Heart right ventricle (tissue), 16 donors: ENCODE measurements around the gene SCN4A. TPM values are rescaled to one million over a fixed set of nuclear protein-coding genes. Genes with fewer than 3 reads are reported as not detected.

Experiments used
- ATAC-seq, 8 donors: fragments of 200-7000 bp; cut with Tn5 transposase; one replicate each; pipeline ENCODE4 v1.9.1; 2020; ENCODE audit warnings: mild to moderate bottlenecking in 8 of 8, moderate library complexity in 8 of 8, moderate number of reproducible peaks in 1 of 8
- DNase-seq, 2 donors: peaks; one replicate each; pipeline ENCODE4 v3.0.0-alpha.2; 2020
- H3K27ac ChIP-seq, 10 donors: fragments of 200-600 bp; sonication (generic) in 2 of 10; one replicate each; pipeline versions ENCODE4 v1.5.0 to v1.8.0; 2020 to 2022; ENCODE audit warnings: mild to moderate bottlenecking in 3 of 10
- H3K27me3 ChIP-seq, 7 donors: fragments of 200-600 bp; one replicate each; pipeline ENCODE4 v1.8.0; 2021 to 2022; ENCODE audit warnings: mild to moderate bottlenecking in 2 of 7
- H3K36me3 ChIP-seq, 9 donors: fragments of 200-600 bp; sonication (generic) in 1 of 9; one replicate each; pipeline versions ENCODE4 v1.5.0 to v1.8.0; 2020 to 2022; ENCODE audit warnings: mild to moderate bottlenecking in 2 of 9
- H3K4me1 ChIP-seq, 9 donors: fragments of 200-600 bp; sonication (generic) in 1 of 9; one replicate each; pipeline versions ENCODE4 v1.5.0 to v1.8.0; 2020 to 2022; ENCODE audit warnings: mild to moderate bottlenecking in 4 of 9
- H3K4me3 ChIP-seq, 10 donors: fragments of 200-600 bp; sonication (generic) in 2 of 10; one replicate each; pipeline versions ENCODE4 v1.5.0 to v1.8.0; 2020 to 2022; ENCODE audit warnings: mild to moderate bottlenecking in 7 of 10, moderate library complexity in 2 of 10
- H3K9me3 ChIP-seq, 11 donors: fragments of 200-600 bp in 10 of 11; sonication (generic) in 2 of 11; one replicate each; pipeline versions ENCODE4 v1.5.0 to v1.8.0; 2013 to 2022; ENCODE audit warnings: mild to moderate bottlenecking in 2 of 11, control low read depth in 1 of 11, moderate library complexity in 1 of 11
- CTCF ChIP-seq, 9 donors: fragments of 200-600 bp; sonication (generic) in 2 of 9; IDR thresholded peaks; one replicate each; pipeline versions ENCODE4 v1.5.0 to v1.8.0; 2021 to 2022; ENCODE audit warnings: antibody characterized with exemption in 9 of 9, mild to moderate bottlenecking in 5 of 9, moderate library complexity in 1 of 9
- WGBS, 2 donors: extraction: QIAGEN DNeasy Blood & Tissue Kit; methylation state at CpG; one replicate each; pipeline ENCODE4 v1.1.7; 2013; ENCODE audit warnings: inconsistent platforms in 1 of 2; 5-methylcytosine and 5-hydroxymethylcytosine counted together
- intact Hi-C, 10 donors: fragments of 100-400 bp; cut with DNase I; formaldehyde crosslinking; loops; one replicate each; pipeline versions ENCODE4 v1.11.1 to v1.14.2; 2022
- polyA plus RNA-seq, 2 donors: library from polyadenylated mRNA; stranded (reverse); fragments of 200-250 nt; gene quantifications; one replicate each; pipeline ENCODE4 v1.2.3, GENCODE V29; 2013
- total RNA-seq, 10 donors: library from RNA; stranded (reverse); fragmentation: NEBNext Ultra II Directional in 3 of 10; extraction: Animal tissue kit (Norgen Biotek cat#: 25700) in 3 of 10; gene quantifications; one replicate each; pipeline versions ENCODE4 v1.2.1 to v1.2.4, GENCODE V29; 2021 to 2023
- donor health status: Arrhythmogenic right ventricular cardiomyopathy.
- donor health status: ischemic (EF 13 %, LVEDD 7.1; RV severe dilation, severe dysfunction).
- donor health status: healthy with polysubstance abuse.
- donor health status: DM: no; HTN: yes; CAD: no.
- donor health status: DM: no; HTN: no; CAD: no.
- donor health status: ischemic (EF 25% LVEDD 6.9; RV normal size, moderate dysfunction).
- donor health status: ischemic (EF 25% LVEDD 5.7; RV mildly dilated, moderate dysfunction).
- donor health status: healthy.
- donor health status: DM: yes; HTN: yes; CAD: no.
- donor health status: Ischemic cardiomyopathy.
- donor health status: ischemic (EF 35%, LVEDD 5.7; RV mildly dilated, moderate dysfunction).
- donor health status: nonischemic (EF 11% LVEDD 7.7; RV severe dilation, severe dysfunction).
- donor health status: DM: yes; HTN: yes; CAD: no.
- donor health status: PGD.
- donor health status: ischemic (EF 29% LVEDD 5.4; RV normal size, mild dysfunction).
- donor health status: nonischemic (EF 23%, LVEDD 6.1; RV moderate dilation, normal function).

The SCN4A gene
- total and polyA plus RNA-seq, 12 donors, result 0.19 to 2.9 (median 0.53) TPM

GRCh38 chr17:64006361-64007088, 33.8 kb upstream of the SCN4A start:
- 48 to 51% methylated on average over 13 of the region's 13 CpGs for WGBS, 2 donors
- TF ChIP-seq CTCF (IDR thresholded peaks at IDR 0.05), result no peak
- H3K4me3 ChIP-seq, result peak overlapping the region; percentile 18 to 59 (median 45)
- H3K27ac ChIP-seq, result peak overlapping the region; percentile 65 to 90 (median 84)
- no peaks in the 10 kb centered on the region for H3K9me3 ChIP-seq
- peak; percentile 80 to 90 for DNase-seq
- intact Hi-C loops, result no loop called here
- peaks cover 0 to 39% (median 0%) of the 10 kb centered on the region in 9 donors for H3K36me3 ChIP-seq
- peak; percentile 77 to 90 (median 87) for ATAC-seq
- peaks cover 0 to 4% (median 0%) of the 10 kb centered on the region in 7 donors for H3K27me3 ChIP-seq
- peaks cover 2 to 78% (median 58%) of the 10 kb centered on the region in 9 donors for H3K4me1 ChIP-seq

GRCh38 chr17:64005734-64006167, 33.0 kb upstream of the SCN4A start:
- peak overlapping the region; percentile 65 to 90 (median 84) for H3K27ac ChIP-seq
- H3K4me1 ChIP-seq, result peaks cover 2 to 85% (median 65%) of the 10 kb centered on the region in 9 donors
- H3K9me3 ChIP-seq, result no peaks in the 10 kb centered on the region
- peak in 2 of 8 donors; percentile 4 for ATAC-seq
- peak overlapping the region; percentile 18 to 59 (median 45) for H3K4me3 ChIP-seq
- 37 to 38% methylated on average over 6 of the region's 6 CpGs for WGBS, 2 donors
- no peak for DNase-seq
- intact Hi-C loops, result loop anchor here in 1 of 10 donors (2.0 kb wide), 1 partner anchor 15 kb away; the partner anchor contains the start of gene ICAM2
- H3K27me3 ChIP-seq, result no peaks in the 10 kb centered on the region
- peaks cover 0 to 36% (median 0%) of the 10 kb centered on the region in 9 donors for H3K36me3 ChIP-seq
- TF ChIP-seq CTCF (IDR thresholded peaks at IDR 0.05), result no peak

GRCh38 chr17:64004903-64005733, 32.4 kb upstream of the SCN4A start:
- H3K4me3 ChIP-seq, result peak overlapping the region; percentile 18 to 59 (median 45)
- peaks cover 2 to 83% (median 64%) of the 10 kb centered on the region in 9 donors for H3K4me1 ChIP-seq
- H3K27ac ChIP-seq, result peak overlapping the region; percentile 65 to 90 (median 84)

More at GRCh38 chr17:64004903-64005733, 32.4 kb upstream of the SCN4A start:
- peaks cover 0 to 36% (median 0%) of the 10 kb centered on the region in 9 donors for H3K36me3 ChIP-seq
- H3K27me3 ChIP-seq, result peaks cover 0 to 3% (median 0%) of the 10 kb centered on the region in 7 donors
- TF ChIP-seq CTCF (IDR thresholded peaks at IDR 0.05), result no peak
- 68 to 75% methylated on average over 19 of the region's 19 CpGs for WGBS, 2 donors
- no peak for ATAC-seq
- H3K9me3 ChIP-seq, result no peaks in the 10 kb centered on the region
- intact Hi-C loops, result loop anchor here in 1 of 10 donors (2.0 kb wide), 1 partner anchor 16 kb away; the partner anchor contains the start of gene ICAM2
- no peak for DNase-seq
